Sciatic nerve (tissue), 2 donors: Measurements from ENCODE around the gene CYB561D1. TPM values are rescaled to one million over a fixed set of nuclear protein-coding genes. Genes with fewer than 3 reads are reported as not detected.
"Not testable (repeated sequence)": the region's sequence is repeated elsewhere in the genome, so short reads cannot be mapped to it uniquely, and the experiment has no call there.

Experiments
- ATAC-seq: fragments of 200-7000 bp; cut with Tn5 transposase; one replicate; pipeline ENCODE4 v1.9.1; 2020; ENCODE audit warnings: mild to moderate bottlenecking, moderate library complexity
- DNase-seq: peaks from one replicate; pipeline ENCODE4 v3.0.0-alpha.2; 2020; ENCODE audit warnings: low spot score
- intact Hi-C: fragments of 100-400 bp; cut with DNase I; formaldehyde crosslinking; loops from one replicate; pipeline ENCODE4 v1.14.2; 2022
- total RNA-seq: library from RNA; stranded (reverse); fragmentation: NEBNext Ultra II Directional; extraction: Animal tissue kit (Norgen Biotek cat#: 25700); gene quantifications from one replicate; pipeline ENCODE4 v1.2.1, GENCODE V29; 2021
- donor health status: DM: no; HTN: no; CAD: no.
- donor health status: DM: no; HTN: no; CAD: no.

Gene CYB561D1, protein sequence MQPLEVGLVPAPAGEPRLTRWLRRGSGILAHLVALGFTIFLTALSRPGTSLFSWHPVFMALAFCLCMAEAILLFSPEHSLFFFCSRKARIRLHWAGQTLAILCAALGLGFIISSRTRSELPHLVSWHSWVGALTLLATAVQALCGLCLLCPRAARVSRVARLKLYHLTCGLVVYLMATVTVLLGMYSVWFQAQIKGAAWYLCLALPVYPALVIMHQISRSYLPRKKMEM
- total RNA-seq: 7.6 TPM

DNA sequence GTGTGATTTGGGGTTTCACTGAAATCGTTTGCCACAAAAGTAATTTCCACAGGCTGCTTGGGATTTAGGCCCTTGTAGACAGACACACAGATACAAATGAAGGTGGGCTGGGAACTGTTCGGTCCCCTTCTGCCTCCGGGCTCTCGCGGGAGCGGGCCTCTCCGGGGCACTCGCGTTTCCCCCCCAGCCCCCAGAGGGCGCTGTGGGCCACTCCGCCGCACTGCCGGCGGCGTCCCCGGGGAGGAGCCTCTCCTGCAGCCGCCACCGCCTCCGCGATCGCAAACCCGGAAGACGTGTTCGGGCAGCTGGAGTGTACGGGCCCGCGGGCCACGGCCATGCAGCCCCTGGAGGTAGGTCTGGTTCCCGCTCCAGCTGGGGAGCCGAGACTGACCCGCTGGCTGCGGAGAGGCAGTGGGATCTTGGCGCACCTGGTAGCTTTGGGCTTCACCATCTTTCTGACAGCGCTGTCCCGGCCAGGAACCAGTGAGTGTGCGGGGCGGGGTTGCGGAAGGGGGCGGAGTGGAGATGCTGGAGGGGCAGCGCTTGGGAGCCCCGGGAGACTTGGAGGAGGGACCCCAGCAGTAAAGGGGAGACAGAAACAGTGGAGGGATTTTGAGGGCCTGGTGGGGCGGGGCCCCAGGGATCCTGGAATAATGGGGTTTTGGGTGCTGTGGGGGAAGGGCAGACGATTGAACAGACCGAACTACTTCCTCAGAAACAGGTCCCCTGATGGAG is at the start of gene CYB561D1:
TSS of gene CYB561D1 (plus strand) at position 290 of the 735 bp plus-strand sequence. CDS start at position 336, 46 bp downstream.
- ATAC-seq: peak; percentile 93
- DNase-seq: peak; percentile 93
- intact Hi-C loops: loop anchor here (2.0 kb wide), 1 partner anchor 39 kb away; no protein-coding TSS in a partner anchor

GRCh38 chr1:109444346-109444745 is 49.5 kb upstream of the CYB561D1 start:
- ATAC-seq (no peak), DNase-seq (no peak)
- intact Hi-C loops: no loop called here

DNA sequence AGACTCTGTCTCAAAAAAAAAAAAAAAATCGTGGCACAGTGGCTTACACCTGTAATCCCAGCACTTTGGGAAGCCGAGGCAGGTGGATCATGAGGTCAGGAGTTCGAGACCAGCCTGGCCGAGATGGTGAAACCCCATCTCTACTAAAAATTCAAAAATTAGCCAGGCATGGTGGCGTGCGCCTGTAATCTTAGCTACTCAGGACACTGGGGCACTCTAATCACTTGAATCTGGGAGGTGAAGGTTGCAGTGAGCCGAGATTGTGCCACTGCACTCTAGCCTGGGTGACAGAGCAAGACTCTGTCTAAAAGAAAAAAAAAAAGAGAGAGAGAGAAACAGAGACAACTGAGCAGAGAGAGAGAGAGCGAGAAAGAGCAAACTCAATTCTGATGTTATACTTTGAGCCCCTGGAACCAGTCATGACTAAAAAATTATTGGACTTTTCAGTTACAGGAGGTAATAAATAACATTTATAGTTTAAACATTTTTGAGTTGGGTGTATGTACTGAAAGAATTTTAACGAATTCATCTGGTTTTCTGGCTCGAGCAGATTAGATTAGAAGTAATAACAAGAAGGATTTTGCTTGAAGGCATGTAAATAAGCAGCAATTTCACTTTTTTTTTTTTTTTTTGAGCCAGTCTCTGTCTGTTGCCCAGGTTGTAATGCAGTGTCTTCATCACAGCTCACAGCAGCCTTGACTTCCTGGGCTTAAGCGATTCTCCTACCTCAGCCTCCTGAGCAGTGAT is 47.8 kb upstream of the CYB561D1 start:
- intact Hi-C loops, DNase-seq, ATAC-seq: not testable (repeated sequence)

GRCh38 chr1:109447524-109447923 is 46.4 kb upstream of the CYB561D1 start:
- intact Hi-C loops: no loop called here
- DNase-seq (no peak), ATAC-seq (no peak)

DNA sequence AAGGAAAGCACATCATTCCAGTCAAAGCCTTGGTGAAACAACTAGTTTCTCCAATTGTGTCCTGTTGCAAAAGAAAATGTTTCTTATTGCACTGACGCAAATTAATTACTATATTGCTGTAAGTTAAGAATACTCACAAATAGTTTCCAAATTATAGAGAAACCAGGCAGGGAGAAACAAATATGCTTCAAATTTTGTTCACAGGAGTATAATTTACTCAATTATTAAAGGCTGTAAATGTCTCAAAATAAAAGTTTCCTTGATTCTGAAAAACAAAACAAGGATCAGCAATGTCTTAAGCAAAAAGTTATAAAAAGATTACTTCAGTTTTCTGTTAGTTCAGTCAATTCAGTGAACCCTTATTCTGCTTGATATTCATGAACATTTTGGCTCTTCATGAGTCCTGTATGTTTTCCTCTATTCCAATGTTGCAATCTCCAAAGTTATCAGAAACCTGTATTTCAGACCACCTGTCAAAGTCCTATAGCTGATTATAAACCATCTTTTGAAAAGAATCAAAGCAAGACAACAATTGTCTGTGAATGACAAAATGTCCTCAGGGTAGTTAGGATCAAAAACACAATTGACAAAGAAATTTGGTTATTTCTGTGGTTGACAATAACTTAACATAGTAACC is 39.3 kb upstream of the CYB561D1 start:
- ATAC-seq: no peak
- intact Hi-C loops: no loop called here
- DNase-seq: no peak

GRCh38 chr1:109457819-109458218 is 36.1 kb upstream of the CYB561D1 start:
- no peak for ATAC-seq
- no peak for DNase-seq
- intact Hi-C loops: no loop called here

DNA sequence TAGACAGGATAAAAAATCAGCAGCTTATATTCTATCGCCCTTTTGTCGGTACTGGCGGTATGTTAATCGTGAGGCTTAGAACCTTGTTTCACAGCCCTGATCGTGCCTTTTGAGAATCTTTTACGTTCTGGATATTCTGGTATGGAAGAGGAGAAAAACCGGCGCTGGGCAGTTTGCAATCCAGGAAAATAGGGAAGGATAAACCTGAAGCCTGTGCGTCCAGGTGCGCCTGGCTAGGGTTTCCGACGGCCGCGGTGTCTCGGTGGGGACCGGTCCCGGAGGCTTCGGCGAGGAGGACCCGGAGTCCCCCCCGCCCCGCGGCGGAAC is 27.8 kb upstream of the CYB561D1 start:
- intact Hi-C loops: no loop called here

GRCh38 chr1:109466452-109467300 is 27.2 kb upstream of the CYB561D1 start, which contains the start of gene SYPL2:
Gene SYPL2, plus strand, starts transcription at chr1:109466546. Its CDS starts 298 bp downstream, at chr1:109466844.
- ATAC-seq (peak; percentile 76), DNase-seq (no peak)
- intact Hi-C loops: no loop called here

More for the DNA sequence above, 27.8 kb upstream of the CYB561D1 start:
- ATAC-seq (no peak), DNase-seq (no peak)

DNA sequence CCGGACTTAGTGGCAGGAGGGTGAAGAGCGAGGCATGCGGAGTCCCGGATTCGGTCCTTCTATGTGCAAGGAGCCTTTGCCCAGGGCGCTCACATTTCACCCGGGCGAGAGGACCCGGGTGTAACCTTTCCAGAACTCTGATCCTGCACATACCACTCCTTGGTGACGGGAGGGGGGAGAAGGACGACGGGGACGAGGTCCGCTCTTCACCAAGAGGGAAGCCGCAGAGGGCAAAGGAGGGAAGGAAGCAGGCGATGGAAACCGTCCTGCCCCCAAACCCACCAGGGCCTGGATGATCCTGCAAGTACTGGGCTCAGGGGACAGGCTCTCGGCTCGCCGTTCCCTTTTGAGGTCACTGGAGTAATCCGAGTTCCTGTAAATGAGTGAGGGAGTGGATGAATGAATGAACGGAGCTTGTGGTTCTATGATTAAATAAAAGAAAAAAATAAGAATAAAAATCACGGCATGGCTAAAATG is 26.6 kb upstream of the CYB561D1 start:
- ATAC-seq (peak; percentile 21), DNase-seq (no peak)
- intact Hi-C loops: no loop called here

GRCh38 chr1:109468061-109468460 is 25.8 kb upstream of the CYB561D1 start:
- ATAC-seq (no peak), DNase-seq (no peak)
- intact Hi-C loops: no loop called here

DNA sequence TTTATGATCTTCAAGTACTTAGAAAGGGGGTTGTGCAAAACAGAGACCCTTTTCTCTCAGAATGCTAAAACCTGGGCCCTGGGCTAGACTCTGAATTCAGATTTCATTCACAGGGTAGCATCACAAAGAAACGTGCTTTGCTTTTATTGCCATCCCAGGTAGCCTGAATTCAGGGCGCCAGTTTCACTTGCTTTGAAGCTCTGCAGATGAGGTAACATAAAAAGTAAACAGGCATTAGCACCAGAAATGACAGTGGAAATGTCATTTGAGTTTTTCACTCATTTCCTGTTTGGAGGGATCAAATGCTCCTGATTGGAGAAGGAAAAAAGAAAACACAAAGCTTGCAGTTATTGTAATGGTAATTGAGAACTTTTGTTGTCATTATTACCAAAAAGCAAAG is 25.0 kb upstream of the CYB561D1 start:
- ATAC-seq (no peak), DNase-seq (no peak)
- intact Hi-C loops: no loop called here

DNA sequence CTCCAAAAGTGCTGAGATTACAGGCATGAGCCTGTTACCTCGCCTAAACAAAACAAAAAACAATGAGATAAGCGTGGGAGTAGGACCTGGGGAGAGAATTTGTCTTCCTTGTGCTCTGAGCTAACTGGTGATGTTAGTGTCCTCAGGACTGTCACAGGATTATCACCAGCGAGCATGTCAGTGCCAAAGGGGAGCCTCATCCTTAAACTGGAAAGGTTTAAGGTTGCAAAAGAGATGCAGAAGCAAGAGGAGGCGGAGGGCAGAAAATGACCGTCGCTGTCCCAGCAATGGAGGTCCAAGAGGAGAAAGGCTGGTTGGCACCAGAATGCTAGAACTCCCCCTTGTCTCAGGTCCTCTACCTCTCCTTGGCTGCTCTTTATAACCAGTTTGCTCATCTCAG is 23.6 kb upstream of the CYB561D1 start:
- intact Hi-C loops: no loop called here
- ATAC-seq: no peak
- no peak for DNase-seq

DNA sequence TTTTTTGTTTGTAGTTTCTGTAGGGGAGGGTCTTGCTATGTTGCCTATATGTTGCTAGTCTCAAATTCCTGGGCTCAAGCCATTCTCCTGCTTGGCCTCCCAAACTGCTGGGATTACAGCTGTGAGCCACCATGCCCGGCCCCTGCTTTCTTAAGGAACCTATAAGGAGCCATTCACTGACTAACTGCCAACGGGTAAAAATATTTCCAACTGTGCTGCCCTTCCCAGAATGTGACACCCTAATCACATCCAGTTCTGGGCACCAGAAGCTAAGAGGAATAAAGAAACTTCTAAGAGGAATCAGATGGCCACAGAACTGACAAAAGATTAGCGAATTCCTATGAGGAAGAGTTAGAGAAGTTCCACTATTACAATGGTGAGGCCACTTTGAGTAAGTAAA is 21.1 kb upstream of the CYB561D1 start:
- DNase-seq (no peak), ATAC-seq (no peak)
- intact Hi-C loops: loop anchor here (1.0 kb wide), 1 partner anchor 22 kb away; no protein-coding TSS in a partner anchor

DNA sequence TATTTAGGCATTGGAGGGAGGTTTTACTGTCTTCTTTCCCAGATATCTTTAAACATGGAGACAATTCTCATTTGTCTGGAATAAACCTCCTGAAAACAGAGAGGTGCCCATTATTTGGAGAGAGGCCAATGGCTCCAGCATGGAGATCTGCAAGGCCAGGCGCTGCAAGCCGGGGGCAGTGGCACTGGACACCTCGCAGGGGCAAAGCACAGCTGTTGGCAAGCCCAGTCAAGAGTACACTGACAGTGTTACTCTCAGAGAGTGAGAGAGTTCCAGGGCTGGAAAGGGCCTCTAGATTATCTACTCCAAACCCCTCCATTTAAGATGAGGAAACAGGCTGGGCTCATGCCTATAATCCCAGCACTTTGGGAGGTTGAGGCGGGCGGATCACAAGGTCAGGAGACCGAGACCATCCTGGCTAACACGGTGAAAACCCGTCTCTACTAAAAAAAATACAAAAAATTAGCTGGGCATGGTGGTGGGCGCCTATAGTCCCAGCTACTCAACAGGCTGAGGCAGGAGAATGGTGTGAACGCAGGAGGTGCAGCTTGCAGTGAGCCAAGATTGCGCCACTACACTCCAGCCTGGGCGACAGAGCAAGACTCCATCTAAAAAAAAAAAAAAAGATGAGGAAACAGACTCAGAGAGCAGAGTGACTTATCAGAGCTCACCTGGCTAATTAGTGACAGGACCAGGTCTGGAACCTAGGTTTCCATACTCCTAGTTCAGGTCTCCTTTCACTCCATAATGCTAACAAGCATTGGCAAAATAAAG is 20.4 kb upstream of the CYB561D1 start:
- intact Hi-C loops, ATAC-seq: not testable (repeated sequence)

DNA sequence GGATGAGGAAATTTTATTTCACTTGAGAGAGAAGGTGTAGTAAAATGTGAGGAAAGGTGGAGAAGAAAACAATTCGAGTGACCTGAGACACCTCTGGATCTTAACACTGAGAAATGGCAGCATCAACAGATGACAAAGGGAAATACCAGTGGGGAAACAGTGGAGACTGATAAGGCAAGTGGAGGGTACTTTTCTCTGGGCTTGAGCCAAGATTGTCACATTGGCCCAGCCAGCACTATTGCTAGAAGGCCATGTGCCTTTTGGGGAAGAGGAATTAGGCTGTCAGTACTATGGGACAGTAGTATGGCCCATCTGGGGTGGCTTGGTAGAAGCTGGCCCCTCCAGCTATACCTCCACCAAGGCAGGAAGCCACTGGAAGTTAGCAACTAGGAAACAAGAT is 19.2 kb upstream of the CYB561D1 start:
- no peak for DNase-seq
- intact Hi-C loops: no loop called here
- no peak for ATAC-seq

More for the DNA sequence above, 20.4 kb upstream of the CYB561D1 start:
- not testable (repeated sequence) for DNase-seq

DNA sequence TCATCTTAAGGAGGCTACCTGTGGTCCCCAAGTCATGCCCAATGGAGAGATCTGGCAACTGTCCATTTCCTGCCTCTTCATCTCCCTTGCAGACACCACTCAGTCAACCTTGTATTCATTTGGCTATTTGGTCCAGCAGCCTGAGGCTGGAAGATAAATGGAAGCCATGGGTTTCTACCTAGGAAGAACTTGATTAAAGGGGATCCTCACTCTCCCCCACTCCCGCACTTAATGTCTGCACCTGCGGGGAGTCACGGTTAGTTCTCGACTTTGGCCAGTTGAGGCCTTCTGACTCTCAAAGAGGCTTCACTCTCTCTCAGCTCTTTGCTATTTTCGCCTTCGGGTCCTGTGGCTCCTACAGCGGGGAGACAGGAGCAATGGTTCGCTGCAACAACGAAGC is 18.6 kb upstream of the CYB561D1 start:
- intact Hi-C loops: no loop called here
- DNase-seq: no peak
- no peak for ATAC-seq

GRCh38 chr1:109476825-109477224 is 17.1 kb upstream of the CYB561D1 start:
- no peak for ATAC-seq

DNA sequence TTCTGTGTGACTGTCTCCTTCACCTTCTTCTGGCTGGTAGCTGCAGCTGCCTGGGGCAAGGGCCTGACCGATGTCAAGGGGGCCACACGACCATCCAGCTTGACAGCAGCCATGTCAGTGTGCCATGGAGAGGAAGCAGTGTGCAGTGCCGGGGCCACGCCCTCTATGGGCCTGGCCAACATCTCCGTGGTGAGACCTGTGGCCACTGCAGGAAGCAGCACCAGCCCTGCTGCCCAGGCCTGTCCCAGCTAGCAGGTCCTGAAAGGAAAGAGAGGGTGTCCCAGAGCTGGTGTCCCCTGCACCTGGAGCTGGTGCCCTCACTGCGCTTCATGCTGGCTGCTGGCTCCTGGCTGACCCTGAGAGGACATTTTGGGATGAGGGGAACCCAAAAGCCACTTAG is 16.1 kb upstream of the CYB561D1 start:
- intact Hi-C loops: no loop called here
- DNase-seq (no peak), ATAC-seq (no peak)

More at GRCh38 chr1:109476825-109477224, 17.1 kb upstream of the CYB561D1 start:
- intact Hi-C loops: no loop called here
- DNase-seq: no peak
